ENCODE measurements around the gene RXRA.

RXRA gene

GRCh38 chr9:134381671-134382516 lies 55.6 kb downstream of the RXRA start:
- H3K4me1 ChIP-seq: peaks cover 43% of the 10 kb centered on the region
- no peak overlapping the region for H3K9ac ChIP-seq
- H3K4me2 ChIP-seq (ENCODE audit: low read length): no peak overlapping the region
- TF ChIP-seq CTCF (IDR thresholded peaks at IDR 0.05): peak; percentile 15
- no peak overlapping the region for H3K4me3 ChIP-seq (ENCODE audit: low read depth, low read length)
- no peaks in the 10 kb centered on the region for H3K9me3 ChIP-seq (ENCODE audit: control insufficient read depth, low read length)
- H3K27ac ChIP-seq: no peak overlapping the region
- no peak overlapping the region for H2AFZ ChIP-seq
- no peaks in the 10 kb centered on the region for H3K27me3 ChIP-seq (ENCODE audit: control insufficient read depth, insufficient read depth, low read length)
- H3K36me3 ChIP-seq (ENCODE audit: control insufficient read depth, insufficient read depth, low read length): no peaks in the 10 kb centered on the region
- H3K79me2 ChIP-seq: peaks cover 88% of the 10 kb centered on the region

GRCh38 chr9:134382733-134383132 lies 56.5 kb downstream of the RXRA start:
- Histone ChIP-seq H3K4me3 (ENCODE audit: low read depth, low read length) (no peak overlapping the region), H3K4me1 (peaks cover 40% of the 10 kb centered on the region), H3K27ac (no peak overlapping the region), H3K36me3 (ENCODE audit: control insufficient read depth, insufficient read depth, low read length) (no peaks in the 10 kb centered on the region), H3K79me2 (peaks cover 90% of the 10 kb centered on the region), H3K9ac (no peak overlapping the region), H2AFZ (no peak overlapping the region), H3K27me3 (ENCODE audit: control insufficient read depth, insufficient read depth, low read length) (no peaks in the 10 kb centered on the region), H3K9me3 (ENCODE audit: control insufficient read depth, low read length) (no peaks in the 10 kb centered on the region), H3K4me2 (ENCODE audit: low read length) (no peak overlapping the region)
- no peak for TF ChIP-seq CTCF (IDR thresholded peaks at IDR 0.05)

GRCh38 chr9:134383148-134383547 lies 56.9 kb downstream of the RXRA start:
- Histone ChIP-seq H3K4me3 (ENCODE audit: low read depth, low read length) (no peak overlapping the region), H3K4me2 (ENCODE audit: low read length) (no peak overlapping the region), H3K27ac (no peak overlapping the region), H3K79me2 (peaks cover 92% of the 10 kb centered on the region), H3K4me1 (peaks cover 36% of the 10 kb centered on the region), H2AFZ (no peak overlapping the region), H3K27me3 (ENCODE audit: control insufficient read depth, insufficient read depth, low read length) (no peaks in the 10 kb centered on the region), H3K9ac (no peak overlapping the region), H3K36me3 (ENCODE audit: control insufficient read depth, insufficient read depth, low read length) (no peaks in the 10 kb centered on the region), H3K9me3 (ENCODE audit: control insufficient read depth, low read length) (no peaks in the 10 kb centered on the region)
- TF ChIP-seq CTCF (IDR thresholded peaks at IDR 0.05): no peak

- peaks cover 28% of the 10 kb centered on the region for H3K4me1 ChIP-seq
- H2AFZ ChIP-seq: no peak overlapping the region
- H3K27me3 ChIP-seq (ENCODE audit: control insufficient read depth, insufficient read depth, low read length): no peaks in the 10 kb centered on the region
- no peaks in the 10 kb centered on the region for H3K36me3 ChIP-seq (ENCODE audit: control insufficient read depth, insufficient read depth, low read length)
- peaks cover 92% of the 10 kb centered on the region for H3K79me2 ChIP-seq
- H3K4me2 ChIP-seq (ENCODE audit: low read length): no peak overlapping the region
- H3K9ac ChIP-seq: no peak overlapping the region
- no peak overlapping the region for H3K27ac ChIP-seq
- H3K9me3 ChIP-seq (ENCODE audit: control insufficient read depth, low read length): no peaks in the 10 kb centered on the region
- TF ChIP-seq CTCF (IDR thresholded peaks at IDR 0.05): no peak
- H3K4me3 ChIP-seq (ENCODE audit: low read depth, low read length): no peak overlapping the region
Measured at GRCh38 chr9:134384811-134385479, 58.7 kb downstream of the RXRA start.

Data from parathyroid adenoma (tissue), 2 donors.